Mucosa of rectum (tissue), 2 donors: ENCODE measurements around the gene SHC1.

Source experiments
- H3K27ac ChIP-seq, 2 donors: one replicate each; pipeline ENCODE4 v1.7.0; 2013; ENCODE audit warnings: inconsistent platforms in 2 of 2, low read depth in 2 of 2, low read length in 2 of 2
- H3K27me3 ChIP-seq, 2 donors: one replicate each; pipeline ENCODE4 v1.7.0; 2013; ENCODE audit warnings: low read length in 2 of 2; ENCODE audit not compliant: control insufficient read depth in 2 of 2, insufficient read depth in 2 of 2
- H3K36me3 ChIP-seq, 2 donors: one replicate each; pipeline ENCODE4 v1.7.0; 2013; ENCODE audit warnings: low read length in 2 of 2; ENCODE audit not compliant: control insufficient read depth in 2 of 2, insufficient read depth in 2 of 2
- H3K4me1 ChIP-seq, 2 donors: one replicate each; pipeline ENCODE4 v1.7.0; 2013; ENCODE audit warnings: low read length in 2 of 2, mild to moderate bottlenecking in 1 of 2; ENCODE audit not compliant: control insufficient read depth in 2 of 2, insufficient read depth in 2 of 2
- H3K4me3 ChIP-seq, 2 donors: one replicate each; pipeline ENCODE4 v1.7.0; 2013; ENCODE audit warnings: low read length in 2 of 2
- H3K9ac ChIP-seq, 2 donors: one replicate each; pipeline ENCODE4 v1.7.0; 2013; ENCODE audit warnings: low read length in 2 of 2, low read depth in 1 of 2, mild to moderate bottlenecking in 1 of 2
- H3K9me3 ChIP-seq, 2 donors: one replicate each; pipeline ENCODE4 v1.7.0; 2013; ENCODE audit warnings: low read length in 2 of 2; ENCODE audit not compliant: control insufficient read depth in 2 of 2
- donor health status: healthy.
- donor health status: Normal muscosa, but diverticular disease.

Gene SHC1, protein sequence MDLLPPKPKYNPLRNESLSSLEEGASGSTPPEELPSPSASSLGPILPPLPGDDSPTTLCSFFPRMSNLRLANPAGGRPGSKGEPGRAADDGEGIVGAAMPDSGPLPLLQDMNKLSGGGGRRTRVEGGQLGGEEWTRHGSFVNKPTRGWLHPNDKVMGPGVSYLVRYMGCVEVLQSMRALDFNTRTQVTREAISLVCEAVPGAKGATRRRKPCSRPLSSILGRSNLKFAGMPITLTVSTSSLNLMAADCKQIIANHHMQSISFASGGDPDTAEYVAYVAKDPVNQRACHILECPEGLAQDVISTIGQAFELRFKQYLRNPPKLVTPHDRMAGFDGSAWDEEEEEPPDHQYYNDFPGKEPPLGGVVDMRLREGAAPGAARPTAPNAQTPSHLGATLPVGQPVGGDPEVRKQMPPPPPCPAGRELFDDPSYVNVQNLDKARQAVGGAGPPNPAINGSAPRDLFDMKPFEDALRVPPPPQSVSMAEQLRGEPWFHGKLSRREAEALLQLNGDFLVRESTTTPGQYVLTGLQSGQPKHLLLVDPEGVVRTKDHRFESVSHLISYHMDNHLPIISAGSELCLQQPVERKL

DNA sequence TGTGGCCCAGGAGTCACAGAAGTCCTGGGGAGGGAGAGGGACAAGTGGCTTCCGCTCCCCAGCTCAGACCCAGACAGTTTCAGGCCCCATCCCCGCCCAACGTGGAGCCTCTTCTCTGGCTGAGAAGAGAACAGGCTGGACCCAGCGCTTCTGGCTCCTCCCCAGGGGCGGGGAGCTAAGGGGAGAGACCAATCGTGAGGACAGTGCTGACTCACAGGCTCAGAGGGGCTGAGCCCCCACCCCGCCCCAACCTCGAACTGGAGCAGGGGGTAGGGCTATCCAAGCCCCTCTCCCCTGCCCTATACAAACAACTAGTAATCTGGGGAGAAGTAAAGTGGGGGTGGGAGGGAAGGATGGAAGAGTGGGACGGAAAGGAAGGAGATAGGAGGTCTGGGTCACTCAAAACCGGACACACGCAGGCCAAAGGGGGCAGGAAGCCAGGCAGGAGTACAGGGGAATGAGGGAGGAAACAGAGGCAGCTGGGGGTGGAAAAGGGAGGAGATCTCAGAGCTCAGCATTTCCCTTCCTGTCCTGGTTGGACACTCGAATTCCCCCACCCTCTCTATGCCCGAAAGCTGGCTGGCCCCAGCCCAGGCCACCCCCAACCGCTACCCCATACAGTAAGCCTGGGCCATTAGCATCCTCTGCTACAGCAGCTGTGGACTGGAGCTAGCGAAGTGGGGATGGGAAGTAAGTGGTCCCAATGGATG, at the start of gene SHC1:
SHC1 (minus strand) TSS at position 117 of the 710 bp plus-strand sequence. CDS start 221 bp downstream, outside the sequence.
- peaks cover 25 to 32% of the 10 kb centered on the region in 2 donors for H3K4me1 ChIP-seq
- no peaks in the 10 kb centered on the region for H3K27me3 ChIP-seq
- H3K9me3 ChIP-seq = no peaks in the 10 kb centered on the region
- H3K9ac ChIP-seq = peak within 1 kb of the TSS; percentile 32 to 57
- H3K27ac ChIP-seq = peak within 1 kb of the TSS; percentile 86 to 87
- H3K36me3 ChIP-seq = peaks cover 30 to 44% of the 10 kb centered on the region in 2 donors
- H3K4me3 ChIP-seq = peak within 1 kb of the TSS; percentile 28 to 43

DNA sequence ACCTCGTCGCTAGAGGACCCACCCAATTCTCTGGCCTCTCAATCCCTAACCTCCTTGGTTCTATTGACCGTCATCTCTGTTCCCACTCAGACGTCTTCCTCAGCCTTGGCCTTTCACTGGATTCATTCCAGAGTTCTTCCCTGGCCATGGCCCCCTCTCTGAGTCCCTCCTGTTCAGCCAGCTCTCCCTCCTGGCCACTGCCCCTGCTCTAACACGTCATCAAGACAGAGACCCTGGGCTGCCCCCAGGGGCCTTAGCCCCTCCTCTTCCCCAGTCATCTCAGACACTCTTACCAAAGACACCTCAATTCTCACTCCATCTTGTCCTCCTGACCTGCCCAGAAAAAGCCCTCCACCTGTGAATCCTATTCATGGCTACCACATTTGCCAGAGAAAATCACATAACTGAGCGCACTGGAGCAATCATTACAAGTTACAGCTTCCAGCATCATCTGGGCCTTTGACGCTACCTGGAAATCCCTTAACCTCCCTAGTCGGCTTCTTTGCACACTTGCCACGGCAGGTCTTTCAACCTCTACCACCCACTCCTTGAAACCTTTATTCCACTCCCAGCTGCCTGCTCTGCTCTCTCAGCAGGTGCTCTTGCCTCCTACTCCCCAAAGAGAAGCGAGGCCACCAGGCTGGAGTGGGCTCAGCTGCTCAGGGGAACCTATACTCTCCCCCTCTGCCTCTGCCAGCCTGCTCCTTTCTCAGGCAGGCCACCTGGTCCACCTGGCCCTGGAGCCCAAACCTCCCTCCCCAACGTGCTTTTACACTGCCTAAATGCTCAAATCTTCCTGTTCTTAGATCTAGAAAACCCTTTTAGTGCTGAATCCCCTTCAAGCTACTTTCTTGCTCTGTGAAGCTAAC, 49.1 kb upstream of the SHC1 start:
- no peak overlapping the region for H3K9ac ChIP-seq
- H3K36me3 ChIP-seq = peaks cover 19 to 31% of the 10 kb centered on the region in 2 donors
- H3K27me3 ChIP-seq = no peaks in the 10 kb centered on the region
- peaks cover 20 to 29% of the 10 kb centered on the region in 2 donors for H3K4me1 ChIP-seq
- H3K4me3 ChIP-seq = no peak overlapping the region
- H3K9me3 ChIP-seq = no peaks in the 10 kb centered on the region
- no peak overlapping the region for H3K27ac ChIP-seq

DNA sequence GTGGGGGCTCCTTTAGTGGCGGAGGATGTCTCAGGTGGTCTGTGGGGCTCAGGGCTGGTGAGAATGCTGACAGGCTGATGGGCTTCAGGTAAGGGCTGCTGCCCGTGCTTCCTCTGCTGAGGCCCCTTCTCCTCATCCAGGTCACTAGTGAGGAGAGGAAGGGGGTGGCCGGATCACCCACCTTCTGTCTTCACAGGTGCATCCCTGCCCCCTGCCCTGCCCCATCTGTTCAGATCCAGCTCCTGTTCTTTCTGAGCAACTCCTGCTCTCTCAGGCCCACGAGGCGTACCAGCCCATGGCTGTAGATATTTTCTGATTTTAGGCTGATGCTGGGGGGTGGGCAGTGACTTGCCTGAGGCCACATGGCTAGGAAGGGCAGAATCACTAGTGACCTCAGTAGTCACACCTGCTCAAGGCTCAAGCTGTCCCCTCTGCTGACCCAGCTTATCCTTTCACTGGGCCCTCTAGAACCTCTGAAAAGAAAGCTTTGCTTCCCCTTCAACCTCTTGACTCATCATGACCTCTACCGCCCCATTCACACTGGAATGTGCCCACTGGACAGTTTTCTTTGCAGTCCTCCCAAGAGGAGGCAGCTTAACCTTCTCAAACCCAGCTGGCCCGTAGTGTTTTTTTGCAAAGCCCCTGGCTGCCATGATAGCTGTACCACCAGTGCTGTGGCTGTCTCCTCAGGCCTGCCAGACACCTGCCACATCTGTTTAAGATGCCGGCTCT, 48.2 kb upstream of the SHC1 start:
- Histone ChIP-seq H3K27ac (no peak overlapping the region), H3K4me1 (peaks cover 24 to 32% of the 10 kb centered on the region in 2 donors), H3K36me3 (peaks cover 28 to 40% of the 10 kb centered on the region in 2 donors), H3K9ac (peak overlapping the region in 1 of 2 donors; percentile 32), H3K4me3 (no peak overlapping the region), H3K9me3 (no peaks in the 10 kb centered on the region), H3K27me3 (no peaks in the 10 kb centered on the region)

DNA sequence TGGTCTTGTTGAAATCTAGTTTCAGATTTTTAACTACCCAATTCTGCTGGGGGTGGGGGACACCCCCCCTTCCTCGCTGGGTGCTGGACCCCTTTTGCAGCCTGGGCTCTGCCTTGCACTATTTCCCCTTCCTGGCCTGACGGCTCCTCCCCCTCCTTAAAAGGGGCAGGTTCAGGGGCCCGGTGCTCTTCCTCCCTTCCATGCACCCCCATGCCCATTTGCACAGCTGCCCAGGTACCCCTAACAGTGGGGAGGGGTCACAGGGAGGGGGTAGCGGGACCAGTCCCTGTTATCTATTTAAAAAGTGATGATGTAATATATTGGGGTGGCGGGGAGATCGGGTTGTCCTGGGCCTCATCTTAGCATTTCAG, 47.4 kb upstream of the SHC1 start:
- Histone ChIP-seq H3K4me1 (peaks cover 31 to 37% of the 10 kb centered on the region in 2 donors), H3K9me3 (no peaks in the 10 kb centered on the region), H3K4me3 (peak overlapping the region; percentile 36 to 59), H3K36me3 (peaks cover 32 to 41% of the 10 kb centered on the region in 2 donors), H3K27me3 (no peaks in the 10 kb centered on the region), H3K9ac (peak overlapping the region; percentile 52 to 74), H3K27ac (peak overlapping the region; percentile 92 to 93)

DNA sequence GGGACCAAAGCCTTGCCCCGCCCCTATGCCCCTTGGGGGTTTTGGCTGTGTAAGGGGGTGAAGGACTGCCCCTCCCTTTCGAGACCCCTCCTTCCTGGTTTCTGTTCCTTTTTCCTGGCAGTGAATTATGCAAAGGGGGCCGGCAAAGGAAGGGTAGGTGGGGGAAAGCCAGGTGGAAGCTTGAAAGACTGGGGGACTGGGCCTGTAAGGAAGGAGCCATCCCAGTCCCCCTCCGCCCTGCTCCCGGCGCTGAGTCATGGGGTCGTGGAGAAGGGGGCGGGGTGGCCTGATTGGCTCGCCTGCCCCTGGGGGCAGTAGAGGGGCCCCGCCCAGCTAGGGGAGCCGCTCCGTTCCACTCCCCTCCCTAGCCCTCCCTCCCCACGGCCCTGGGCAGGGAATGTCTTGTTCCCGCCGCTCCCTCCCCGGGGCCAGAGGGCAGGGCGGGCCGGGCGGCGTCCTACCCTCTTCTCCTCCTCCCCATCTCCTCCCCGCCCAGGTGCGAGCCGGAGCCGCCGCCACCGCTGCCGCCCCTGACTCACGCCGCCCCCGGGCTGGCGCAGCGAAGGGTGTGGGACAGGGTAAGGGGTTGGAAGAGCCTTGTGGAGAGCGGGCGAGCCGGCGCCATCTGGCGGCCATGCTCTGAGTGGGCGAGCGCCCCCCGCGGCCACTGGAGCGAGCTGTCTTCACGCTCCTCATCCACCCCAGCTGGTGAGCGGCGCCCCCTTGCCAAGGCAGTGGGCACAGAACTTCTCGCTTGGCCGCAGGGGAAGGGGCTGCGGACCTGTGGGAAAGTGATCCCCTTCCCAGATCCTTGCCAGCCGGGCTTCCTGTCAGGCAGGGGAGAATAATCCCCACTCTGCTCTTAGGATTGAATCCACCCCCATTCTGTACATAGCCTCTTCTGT, 46.7 kb upstream of the SHC1 start:
- Histone ChIP-seq H3K4me3 (peak overlapping the region; percentile 36 to 59), H3K4me1 (peaks cover 37 to 41% of the 10 kb centered on the region in 2 donors), H3K36me3 (peaks cover 36 to 41% of the 10 kb centered on the region in 2 donors), H3K9ac (peak overlapping the region; percentile 70 to 74), H3K27me3 (no peaks in the 10 kb centered on the region), H3K9me3 (no peaks in the 10 kb centered on the region), H3K27ac (peak overlapping the region; percentile 92 to 93)

DNA sequence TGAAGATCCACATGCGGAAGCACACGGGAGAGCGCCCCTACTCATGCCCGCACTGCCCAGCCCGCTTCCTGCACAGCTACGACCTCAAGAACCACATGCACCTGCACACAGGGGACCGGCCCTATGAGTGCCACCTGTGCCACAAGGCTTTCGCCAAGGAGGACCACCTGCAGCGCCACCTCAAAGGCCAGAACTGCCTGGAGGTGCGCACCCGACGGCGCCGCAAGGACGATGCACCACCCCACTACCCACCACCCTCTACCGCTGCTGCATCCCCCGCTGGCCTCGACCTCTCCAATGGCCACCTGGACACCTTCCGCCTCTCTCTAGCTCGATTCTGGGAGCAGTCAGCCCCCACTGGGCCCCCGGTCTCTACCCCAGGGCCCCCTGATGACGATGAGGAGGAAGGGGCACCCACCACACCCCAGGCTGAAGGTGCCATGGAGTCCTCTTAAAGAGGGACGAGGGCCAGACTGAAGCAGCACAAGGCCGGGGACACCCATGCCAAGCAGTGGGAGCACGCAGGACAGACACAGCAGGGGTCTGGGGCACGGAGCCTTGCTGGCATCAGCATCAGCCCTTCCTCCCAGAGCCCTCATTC, 45.8 kb upstream of the SHC1 start:
- no peaks in the 10 kb centered on the region for H3K27me3 ChIP-seq
- H3K9me3 ChIP-seq = no peaks in the 10 kb centered on the region
- peaks cover 36 to 41% of the 10 kb centered on the region in 2 donors for H3K36me3 ChIP-seq
- peaks cover 47 to 49% of the 10 kb centered on the region in 2 donors for H3K4me1 ChIP-seq
- H3K4me3 ChIP-seq = no peak overlapping the region
- H3K9ac ChIP-seq = peak overlapping the region; percentile 70 to 74
- H3K27ac ChIP-seq = peak overlapping the region; percentile 92 to 93

DNA sequence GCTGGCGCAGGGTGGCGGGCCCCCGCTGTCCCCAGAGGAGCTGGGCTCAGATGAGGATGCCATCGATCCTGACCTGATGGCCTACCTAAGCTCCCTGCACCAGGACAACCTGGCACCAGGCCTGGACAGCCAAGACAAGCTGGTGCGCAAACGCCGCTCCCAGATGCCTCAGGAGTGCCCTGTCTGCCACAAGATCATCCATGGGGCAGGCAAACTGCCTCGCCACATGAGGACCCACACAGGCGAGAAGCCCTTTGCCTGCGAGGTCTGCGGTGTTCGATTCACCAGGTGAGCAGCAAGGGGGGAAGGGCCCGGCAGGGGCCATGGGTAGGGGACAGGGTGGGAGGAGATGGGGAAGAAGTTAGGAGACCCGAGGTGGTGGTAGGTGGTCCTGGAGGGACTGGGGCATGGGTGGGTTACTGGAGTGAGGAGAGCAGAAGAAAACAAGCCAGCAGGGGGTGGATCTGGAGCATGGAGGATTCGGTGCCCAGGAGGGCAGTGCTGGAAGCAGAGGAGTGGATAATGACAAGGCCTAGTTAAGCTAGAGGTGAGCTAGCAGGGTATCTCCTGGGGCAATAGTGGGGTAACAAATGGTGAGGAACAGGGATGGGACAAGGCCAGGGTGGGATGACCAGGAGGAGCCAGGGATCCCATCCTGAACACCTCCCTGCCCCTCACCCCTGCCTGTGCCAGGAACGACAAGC, 45.1 kb upstream of the SHC1 start:
- Histone ChIP-seq H3K27me3 (no peaks in the 10 kb centered on the region), H3K4me3 (no peak overlapping the region), H3K36me3 (peaks cover 39 to 45% of the 10 kb centered on the region in 2 donors), H3K4me1 (peaks cover 53 to 55% of the 10 kb centered on the region in 2 donors), H3K9me3 (no peaks in the 10 kb centered on the region), H3K27ac (peak overlapping the region; percentile 92 to 93), H3K9ac (peak overlapping the region in 1 of 2 donors; percentile 74)
